HL-60/S4 treated with retinoic acid at 250 ng/mL for 4 days and 3 days (cell line): Measurements from ENCODE around the gene FTH1.
"Not testable (repeated sequence)": the region's sequence is repeated elsewhere in the genome, so short reads cannot be mapped to it uniquely, and the experiment has no call there.

Experiments
- in situ Hi-C: fragments of 300-500 bp; cut with MboI; formaldehyde crosslinking; loops from 2 replicates; pipeline ENCODE4 v1.7.0; 2022; ENCODE audit warnings: low sequenced_read_pairs

FTH1 gene

GRCh38 chr11:61967116-61967923 is at the start of gene FTH1:
Gene FTH1 (minus strand): TSS chr11:61967634. CDS start chr11:61967425, 209 bp downstream.
- in situ Hi-C loops = no loop called here

DNA sequence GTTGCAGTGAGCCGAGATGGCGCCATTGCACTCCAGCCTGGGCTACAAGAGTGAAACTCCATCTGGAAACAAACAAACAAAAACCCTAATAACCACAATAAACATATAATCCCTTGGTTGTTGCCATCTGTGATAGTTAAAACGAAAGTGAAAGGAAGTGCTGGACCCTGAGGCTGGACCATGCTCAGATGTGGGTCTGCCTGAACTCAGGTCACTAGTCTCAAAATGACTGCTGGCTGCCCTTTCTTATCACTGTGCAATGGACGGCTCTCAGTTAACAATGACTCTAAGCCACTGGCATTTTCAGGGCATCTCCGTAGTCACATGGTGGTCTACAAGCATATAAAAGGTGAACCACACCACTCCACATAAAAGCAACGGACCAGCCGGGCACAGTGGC is 48.2 kb upstream of the FTH1 start:
- in situ Hi-C loops = no loop called here

GRCh38 chr11:62013537-62014476 is 46.4 kb upstream of the FTH1 start:
- in situ Hi-C loops = no loop called here

GRCh38 chr11:62012832-62013461 is 45.5 kb upstream of the FTH1 start:
- in situ Hi-C loops = no loop called here

- in situ Hi-C loops = no loop called here
These were observed 45.0 kb upstream of the FTH1 start for GRCh38 chr11:62012451-62012831.

GRCh38 chr11:62011881-62012280 is 44.4 kb upstream of the FTH1 start:
- in situ Hi-C loops = no loop called here

- in situ Hi-C loops = no loop called here
These were observed 43.6 kb upstream of the FTH1 start for GRCh38 chr11:62010935-62011528.

DNA sequence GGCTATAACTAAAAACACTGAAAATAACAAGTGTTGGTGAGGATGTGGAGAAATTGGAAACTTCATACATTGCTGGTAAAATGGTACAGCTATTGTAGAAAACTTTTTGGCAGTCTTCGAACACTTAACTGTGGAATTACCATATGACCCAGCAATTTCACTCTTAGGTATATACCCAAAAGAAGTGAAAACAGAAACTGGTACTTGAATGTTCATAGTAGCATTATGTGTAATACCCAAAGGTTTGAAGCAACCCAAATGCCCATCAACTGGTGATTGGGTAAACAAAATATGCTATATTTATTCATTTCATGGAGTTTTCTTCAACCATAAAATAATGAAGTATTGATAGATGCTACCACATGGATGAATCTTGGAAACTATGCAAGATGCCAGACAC is 40.8 kb upstream of the FTH1 start:
- in situ Hi-C loops = no loop called here

DNA sequence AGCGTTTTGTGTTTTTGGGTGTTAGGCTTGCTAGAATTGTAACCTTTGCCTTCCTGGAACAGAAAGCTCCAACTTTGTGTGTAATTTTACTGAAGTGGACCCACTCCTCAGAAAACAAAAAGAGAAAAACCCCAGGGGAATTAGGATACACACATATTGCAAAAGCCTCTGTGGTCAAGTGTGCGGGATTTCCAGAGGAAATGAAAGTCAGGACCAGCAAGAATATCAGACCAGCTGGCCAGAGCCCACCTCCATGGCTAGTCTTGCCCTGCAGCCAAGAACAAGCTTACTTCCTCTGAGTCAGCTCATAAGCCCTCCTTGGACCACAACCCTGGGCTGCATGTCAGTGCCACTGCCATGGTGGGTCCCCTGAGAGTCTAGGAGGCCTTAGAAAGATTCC is 37.0 kb upstream of the FTH1 start:
- in situ Hi-C loops = no loop called here

- in situ Hi-C loops = not testable (repeated sequence)
These were observed 34.8 kb upstream of the FTH1 start for GRCh38 chr11:62002283-62002682.

GRCh38 chr11:62001450-62002191 is 34.2 kb upstream of the FTH1 start:
- in situ Hi-C loops = no loop called here

GRCh38 chr11:62000539-62001446 is 33.4 kb upstream of the FTH1 start:
- in situ Hi-C loops = no loop called here

DNA sequence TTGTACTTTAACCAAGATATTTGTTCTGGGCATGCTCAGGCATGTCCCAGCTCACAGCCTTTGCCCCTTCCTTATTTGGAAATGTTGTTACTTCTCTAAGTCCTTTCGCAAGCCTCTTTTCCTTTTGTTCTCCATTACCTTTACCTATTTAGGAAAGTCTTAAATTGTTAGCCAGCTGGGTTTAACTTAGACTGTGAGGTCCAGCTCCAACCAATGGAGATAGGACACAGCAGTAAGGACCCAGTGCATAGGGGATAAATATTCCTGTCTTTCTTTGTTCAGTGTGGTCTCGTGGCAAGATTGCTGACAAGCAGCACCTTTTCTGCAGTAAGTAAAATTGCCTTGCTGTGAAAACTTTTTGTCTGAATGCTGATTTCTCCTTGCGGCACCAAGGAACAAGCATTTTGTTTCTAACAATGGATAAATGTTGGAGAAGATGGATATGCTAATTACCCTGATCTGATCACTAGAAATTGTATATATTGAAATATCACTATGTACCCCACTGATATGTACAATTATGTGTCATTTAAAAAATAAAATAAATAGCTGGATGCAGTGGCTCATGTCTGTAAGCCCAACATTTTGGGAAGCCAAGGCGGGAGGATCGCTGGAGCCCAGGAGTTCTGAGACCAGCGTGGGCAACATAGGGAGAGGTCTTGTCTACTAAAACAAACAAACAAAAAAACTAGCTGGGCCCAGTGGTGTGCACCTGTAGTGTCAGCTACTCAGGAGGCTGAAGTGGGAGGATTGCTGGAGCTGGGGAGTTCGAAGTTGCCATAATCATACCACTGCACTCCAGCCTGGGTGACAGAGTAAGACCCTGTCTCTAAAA is 31.9 kb upstream of the FTH1 start:
- in situ Hi-C loops = no loop called here

- in situ Hi-C loops = no loop called here
These were observed 29.5 kb upstream of the FTH1 start for GRCh38 chr11:61996933-61997332.

- in situ Hi-C loops = no loop called here
These were observed 27.5 kb upstream of the FTH1 start for GRCh38 chr11:61994981-61995380.

DNA sequence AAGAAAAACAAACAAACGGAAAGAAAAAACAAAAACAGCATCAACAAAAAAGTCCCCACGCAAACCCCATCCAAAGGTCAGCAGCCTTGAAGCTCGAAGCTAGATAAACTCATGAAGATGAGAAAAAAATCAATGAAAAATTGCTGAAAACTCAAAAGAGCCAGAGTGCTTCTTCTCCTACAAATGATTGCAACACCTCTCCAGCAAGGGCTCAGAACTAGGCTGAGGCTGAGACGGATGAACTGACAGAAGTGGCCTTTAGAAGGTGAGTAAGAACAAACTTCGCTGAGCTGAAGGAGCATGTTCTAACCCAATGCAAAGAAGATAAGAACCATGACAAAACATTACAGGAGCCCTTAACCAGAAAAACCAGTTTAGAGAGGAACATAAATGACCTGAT is 18.4 kb upstream of the FTH1 start:
- in situ Hi-C loops = no loop called here

GRCh38 chr11:61983419-61983818 is 16.0 kb upstream of the FTH1 start:
- in situ Hi-C loops = no loop called here

DNA sequence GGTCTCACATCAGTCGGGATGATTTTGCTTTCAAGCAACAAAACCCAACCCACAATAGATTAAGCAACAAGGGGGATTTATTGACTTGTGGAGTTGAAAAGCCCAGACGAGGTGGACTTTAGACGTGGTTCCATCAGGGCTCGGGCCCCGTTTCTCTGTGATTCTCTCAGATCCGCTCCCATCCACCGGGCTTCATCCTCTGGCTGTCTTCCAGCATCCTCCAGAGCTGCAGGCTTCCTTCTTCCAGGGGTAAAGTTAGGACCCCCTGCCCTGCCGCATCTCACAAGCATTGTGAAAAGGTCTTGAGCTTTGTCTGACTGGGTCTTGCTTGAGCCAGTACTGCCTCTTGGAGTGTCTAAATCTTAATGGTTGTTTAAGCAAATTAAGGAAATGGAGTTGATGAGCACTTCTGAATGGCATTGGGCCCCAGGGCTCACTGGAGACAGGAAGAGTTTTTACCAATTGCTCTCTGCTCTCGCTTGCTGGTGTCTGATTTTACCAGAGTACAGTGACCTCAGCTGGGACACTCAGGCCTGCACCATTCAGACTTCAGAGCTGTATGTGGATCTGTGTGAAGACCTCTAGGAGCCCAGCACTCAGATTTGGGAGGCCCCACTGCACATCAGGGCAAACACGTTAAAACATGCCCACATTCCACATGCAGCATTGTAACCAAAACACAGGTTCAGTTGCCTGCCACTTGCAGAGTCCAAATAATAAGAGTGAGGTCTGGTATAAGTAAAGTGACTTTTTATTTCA is 13.5 kb upstream of the FTH1 start:
- in situ Hi-C loops = no loop called here
